ENCODE data around the gene MRPS12.

Gene MRPS12

DNA sequence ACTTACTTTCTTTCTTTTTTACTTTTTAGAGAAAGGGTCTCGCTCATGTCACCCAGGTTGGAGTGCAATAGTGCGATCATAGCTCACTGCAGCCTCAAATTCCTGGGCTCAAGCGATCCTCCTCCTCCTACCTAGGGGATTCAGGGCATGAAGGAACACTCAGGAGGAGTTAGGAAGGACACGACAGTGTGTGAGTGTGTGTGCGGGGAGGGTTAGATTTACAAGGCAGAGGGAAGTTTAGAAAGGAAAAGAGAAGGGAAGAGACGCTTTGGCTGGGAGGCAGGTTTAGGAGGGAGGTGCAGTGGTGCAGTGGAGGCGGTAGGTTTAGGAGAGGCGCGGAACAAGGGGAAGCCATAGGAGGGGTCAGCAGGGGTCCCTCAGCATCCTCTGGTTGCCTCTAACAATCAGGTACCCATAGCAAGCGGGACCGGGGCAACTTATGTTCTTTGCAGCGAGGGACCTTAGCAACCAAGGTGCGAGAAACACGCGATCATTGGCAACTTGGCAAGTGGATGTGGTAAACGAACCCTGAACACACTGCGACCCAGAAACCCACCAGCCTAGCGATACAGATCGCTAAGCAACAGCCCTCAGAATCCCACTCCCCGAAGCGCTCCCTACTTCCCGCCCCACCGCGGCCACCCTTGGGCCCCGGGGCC, 31.8 kb upstream of the MRPS12 start:
- Histone ChIP-seq H2AFZ (ENCODE audit: low read length) (peak overlapping the region; percentile 92), H4K20me1 (ENCODE audit: insufficient read depth, low read length) (no peaks in the 10 kb centered on the region), H3K4me2 (ENCODE audit: low read depth, low read length) (peak overlapping the region; percentile 98), H3K9ac (ENCODE audit: low read length) (peak overlapping the region; percentile 90), H3K9me2 (replicated peaks; ENCODE audit: insufficient read depth, low read length) (no peaks in the 10 kb centered on the region), H3K27ac (ENCODE audit: low read length) (peak overlapping the region; percentile 60; the same call in 1 of the 2 replicates), H3K79me2 (ENCODE audit: low read length) (peaks cover 64% of the 10 kb centered on the region), H3K4me3 (ENCODE audit: low read length) (peak overlapping the region; percentile 94), H3K36me3 (replicated peaks; ENCODE audit: insufficient read depth, low read length) (no peaks in the 10 kb centered on the region), H3K4me1 (ENCODE audit: low read length) (peaks cover 17% of the 10 kb centered on the region; the same call in 1 of the 2 replicates), H3K27me3 (replicated peaks; ENCODE audit: insufficient read depth, low read length) (no peaks in the 10 kb centered on the region), H3F3A (ENCODE audit: insufficient read depth, low read length) (peaks cover 6% of the 10 kb centered on the region), H3K9me3 (replicated peaks; ENCODE audit: insufficient read depth, low read length) (no peaks in the 10 kb centered on the region)
- no peak for DNase-seq
- no peak for TF ChIP-seq EZH2phosphoT487 (IDR thresholded peaks at IDR 0.05; ENCODE audit: low read length)
- no peak for TF ChIP-seq CTCF (IDR thresholded peaks at IDR 0.05; ENCODE audit: low read length)
- no peak for TF ChIP-seq EZH2 (optimal IDR thresholded peaks at IDR 0.05; ENCODE audit: low read depth, low read length)

DNA sequence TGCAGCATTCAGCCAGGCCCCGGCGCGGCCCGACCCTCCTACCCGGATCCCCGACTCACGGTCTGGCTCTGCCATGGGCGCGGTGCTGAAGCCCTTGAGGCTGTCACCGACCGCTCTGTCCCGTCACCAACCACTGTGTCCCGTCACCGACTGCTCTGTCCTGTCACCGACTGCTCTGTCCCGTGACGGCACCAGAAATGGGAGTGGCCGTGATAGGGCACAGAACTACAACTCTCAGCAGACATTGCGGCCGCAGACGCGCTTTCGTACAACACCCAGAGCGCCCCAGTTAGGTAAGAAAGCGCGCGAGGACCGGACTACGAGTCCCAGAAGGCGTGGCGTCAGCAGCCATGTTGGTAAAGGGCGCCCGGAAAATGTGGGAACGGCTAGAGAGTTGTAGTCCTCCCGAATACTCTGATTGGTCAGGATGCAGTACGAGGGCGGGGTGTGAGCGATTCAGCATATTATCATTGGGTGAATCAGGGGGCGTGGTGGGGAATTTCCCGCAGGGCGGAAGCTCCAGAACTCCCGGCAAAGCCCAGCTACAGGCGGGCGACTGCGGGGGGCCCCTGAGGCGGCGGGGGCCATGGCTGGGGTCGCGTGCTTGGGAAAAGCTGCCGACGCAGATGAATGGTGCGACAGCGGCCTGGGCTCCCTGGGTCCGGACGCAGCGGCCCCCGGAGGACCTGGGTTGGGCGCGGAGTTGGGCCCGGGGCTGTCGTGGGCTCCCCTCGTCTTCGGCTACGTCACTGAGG, 31.1 kb upstream of the MRPS12 start, which contains the start of the genes NFKBIB and SIRT2:
Gene NFKBIB, plus strand, starts transcription at position 523 of the 755 bp plus-strand sequence. Its CDS starts 64 bp downstream, at position 587.
Gene SIRT2, minus strand, starts transcription at position 172 of the 755 bp plus-strand sequence. Its CDS starts 97 bp downstream, at position 75.
- H3K27me3 ChIP-seq (replicated peaks; ENCODE audit: insufficient read depth, low read length) = no peaks in the 10 kb centered on the region
- peak within 1 kb of the TSS; percentile 92 for H2AFZ ChIP-seq (ENCODE audit: low read length)
- no peaks in the 10 kb centered on the region for H3K9me3 ChIP-seq (replicated peaks; ENCODE audit: insufficient read depth, low read length)
- peaks cover 69% of the 10 kb centered on the region for H3K79me2 ChIP-seq (ENCODE audit: low read length)
- peaks cover 17% of the 10 kb centered on the region; the same call in 1 of the 2 replicates for H3K4me1 ChIP-seq (ENCODE audit: low read length)
- peaks cover 6% of the 10 kb centered on the region for H3F3A ChIP-seq (ENCODE audit: insufficient read depth, low read length)
- H3K36me3 ChIP-seq (replicated peaks; ENCODE audit: insufficient read depth, low read length) = no peaks in the 10 kb centered on the region
- peak within 1 kb of the TSS; percentile 90 for H3K9ac ChIP-seq (ENCODE audit: low read length)
- peak within 1 kb of the TSS; percentile 60; the same call in 1 of the 2 replicates for H3K27ac ChIP-seq (ENCODE audit: low read length)
- TF ChIP-seq EZH2 (optimal IDR thresholded peaks at IDR 0.05; ENCODE audit: low read depth, low read length) (no peak), CTCF (IDR thresholded peaks at IDR 0.05; ENCODE audit: low read length) (no peak), EZH2phosphoT487 (IDR thresholded peaks at IDR 0.05; ENCODE audit: low read length) (no peak)
- H3K9me2 ChIP-seq (replicated peaks; ENCODE audit: insufficient read depth, low read length) = no peaks in the 10 kb centered on the region
- peak; percentile 100 for DNase-seq
- no peaks in the 10 kb centered on the region for H4K20me1 ChIP-seq (ENCODE audit: insufficient read depth, low read length)
- peak within 1 kb of the TSS; percentile 94 for H3K4me3 ChIP-seq (ENCODE audit: low read length)
- H3K4me2 ChIP-seq (ENCODE audit: low read depth, low read length) = peak within 1 kb of the TSS; percentile 98

DNA sequence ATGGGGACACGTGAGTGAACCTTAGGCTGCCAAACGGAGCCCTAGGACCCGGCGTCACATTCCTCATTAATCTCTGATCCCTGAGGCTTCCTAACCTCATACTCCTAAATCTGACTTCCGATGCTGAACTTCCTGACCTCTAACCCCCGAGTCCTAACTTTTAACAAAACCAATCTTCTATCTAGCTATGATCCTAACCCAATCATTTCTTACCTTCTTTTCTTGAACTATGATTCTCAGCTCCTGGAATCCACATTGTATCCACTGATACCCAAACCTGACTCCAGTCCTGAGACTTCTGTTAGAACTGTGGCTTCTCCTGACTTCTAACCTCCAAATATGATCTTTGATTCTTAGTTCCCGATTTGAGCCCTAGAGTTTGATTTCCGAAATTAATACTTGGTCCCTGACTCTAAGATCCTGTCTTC, 30.5 kb upstream of the MRPS12 start:
- Histone ChIP-seq H3K27me3 (replicated peaks; ENCODE audit: insufficient read depth, low read length) (no peaks in the 10 kb centered on the region), H3K9me3 (replicated peaks; ENCODE audit: insufficient read depth, low read length) (no peaks in the 10 kb centered on the region), H3K27ac (ENCODE audit: low read length) (peak overlapping the region; percentile 43; the same call in 1 of the 2 replicates), H3K9me2 (replicated peaks; ENCODE audit: insufficient read depth, low read length) (no peaks in the 10 kb centered on the region), H3F3A (ENCODE audit: insufficient read depth, low read length) (peaks cover 6% of the 10 kb centered on the region), H3K4me1 (ENCODE audit: low read length) (peaks cover 17% of the 10 kb centered on the region; the same call in 1 of the 2 replicates), H2AFZ (ENCODE audit: low read length) (peak overlapping the region; percentile 70), H3K4me2 (ENCODE audit: low read depth, low read length) (peak overlapping the region; percentile 75), H4K20me1 (ENCODE audit: insufficient read depth, low read length) (no peaks in the 10 kb centered on the region), H3K4me3 (ENCODE audit: low read length) (peak overlapping the region; percentile 73), H3K36me3 (replicated peaks; ENCODE audit: insufficient read depth, low read length) (no peaks in the 10 kb centered on the region), H3K79me2 (ENCODE audit: low read length) (peaks cover 67% of the 10 kb centered on the region), H3K9ac (ENCODE audit: low read length) (peak overlapping the region; percentile 75)
- TF ChIP-seq EZH2phosphoT487 (IDR thresholded peaks at IDR 0.05; ENCODE audit: low read length) (no peak), EZH2 (optimal IDR thresholded peaks at IDR 0.05; ENCODE audit: low read depth, low read length) (no peak), CTCF (IDR thresholded peaks at IDR 0.05; ENCODE audit: low read length) (no peak)
- no peak for DNase-seq

Data from MM.1S (cell line).